HG03097 (cell line): ENCODE results near the gene TEX10.

Experiments
- ATAC-seq: cut with Tn5 transposase; IDR thresholded peaks from one replicate; pipeline ENCODE4 v1.9.1; 2021; ENCODE audit not compliant: unreplicated experiment, low FRiP score

Gene TEX10

GRCh38 chr9:100286257-100286656, 66.5 kb downstream of the TEX10 start:
- ATAC-seq = no peak

GRCh38 chr9:100285601-100286000, 67.1 kb downstream of the TEX10 start:
- no peak for ATAC-seq

DNA sequence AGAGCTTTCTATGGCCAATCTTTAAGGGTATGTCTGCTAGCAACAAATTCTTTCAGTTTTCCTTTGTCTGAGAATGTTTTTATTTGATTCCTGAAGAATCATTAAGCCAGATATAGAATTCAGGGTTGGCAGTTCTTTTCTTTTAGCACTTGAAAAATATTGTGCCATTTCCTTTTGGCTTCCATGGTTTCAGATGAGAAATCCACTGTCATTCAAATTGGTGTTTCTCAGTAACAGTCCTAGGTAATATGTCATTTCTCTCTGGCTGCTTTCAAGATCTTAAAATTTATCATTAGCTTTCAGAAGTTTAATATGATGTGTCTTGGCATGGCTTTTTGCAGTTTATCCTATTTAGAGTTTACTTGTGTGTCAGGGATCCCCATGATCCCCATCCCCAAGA, 67.7 kb downstream of the TEX10 start:
- ATAC-seq = no peak

GRCh38 chr9:100284247-100284646, 68.5 kb downstream of the TEX10 start:
- no peak for ATAC-seq

- no peak for ATAC-seq
These were observed 70.4 kb downstream of the TEX10 start for GRCh38 chr9:100282388-100282719.

GRCh38 chr9:100281676-100282387, 70.9 kb downstream of the TEX10 start:
- ATAC-seq = no peak

- ATAC-seq = no peak
These were observed 71.7 kb downstream of the TEX10 start for GRCh38 chr9:100281066-100281465.

DNA sequence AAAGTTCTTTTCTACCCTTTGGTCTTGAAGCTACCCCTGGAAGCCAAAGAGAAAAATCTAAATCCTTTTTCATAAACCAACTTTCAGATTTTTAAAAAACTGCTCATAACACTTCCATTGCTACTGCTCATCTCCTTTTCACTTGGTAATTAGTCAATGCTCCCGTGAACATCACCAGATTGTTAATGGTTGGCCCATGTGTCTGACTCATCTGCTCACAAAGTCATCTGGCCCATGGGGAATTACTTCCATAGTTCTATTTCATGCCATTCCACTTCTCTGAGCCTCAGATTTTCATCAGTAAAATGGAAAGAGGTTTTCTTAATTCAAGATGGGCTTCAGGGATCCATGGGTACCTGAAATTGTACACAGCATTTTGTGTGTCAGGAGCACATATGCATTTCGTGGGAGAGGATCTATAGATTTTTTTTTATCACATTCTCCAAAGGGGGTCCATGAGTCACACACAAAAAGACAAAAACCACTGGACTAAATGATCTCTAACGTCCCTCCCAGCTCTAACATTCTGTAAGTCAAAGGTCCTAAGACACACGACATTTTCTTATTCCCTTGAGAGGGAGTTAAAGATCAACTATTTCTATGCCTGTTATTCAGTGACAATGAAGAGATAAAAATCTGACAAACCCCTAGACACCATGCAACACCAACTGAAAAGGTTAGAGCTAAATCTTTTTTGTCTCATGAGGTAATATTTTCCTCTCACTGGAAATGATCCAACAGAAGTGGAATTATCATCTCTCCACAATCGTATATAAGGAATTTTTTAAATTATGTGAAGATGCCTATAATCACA, 75.4 kb downstream of the TEX10 start:
- no peak for ATAC-seq

DNA sequence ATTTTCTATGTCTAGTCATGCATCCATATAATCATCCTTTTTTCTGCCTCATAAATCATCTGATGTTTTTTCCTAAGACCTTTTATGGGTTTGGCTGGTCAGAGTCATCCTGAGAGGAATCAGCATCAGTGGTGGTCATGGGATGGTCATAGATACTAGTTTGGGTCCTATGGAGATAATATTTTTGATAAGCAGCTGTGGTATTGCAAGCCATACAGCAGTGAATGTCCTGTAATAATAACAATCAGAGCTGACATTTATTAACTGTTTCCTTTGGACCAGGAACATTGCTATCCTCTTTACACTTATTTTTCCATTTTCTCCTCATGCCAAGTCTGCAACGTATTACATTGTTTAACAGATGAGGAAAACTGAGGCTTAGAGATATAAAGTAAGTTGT, 83.1 kb downstream of the TEX10 start:
- no peak for ATAC-seq

GRCh38 chr9:100268271-100268670, 84.5 kb downstream of the TEX10 start:
- ATAC-seq = no peak

DNA sequence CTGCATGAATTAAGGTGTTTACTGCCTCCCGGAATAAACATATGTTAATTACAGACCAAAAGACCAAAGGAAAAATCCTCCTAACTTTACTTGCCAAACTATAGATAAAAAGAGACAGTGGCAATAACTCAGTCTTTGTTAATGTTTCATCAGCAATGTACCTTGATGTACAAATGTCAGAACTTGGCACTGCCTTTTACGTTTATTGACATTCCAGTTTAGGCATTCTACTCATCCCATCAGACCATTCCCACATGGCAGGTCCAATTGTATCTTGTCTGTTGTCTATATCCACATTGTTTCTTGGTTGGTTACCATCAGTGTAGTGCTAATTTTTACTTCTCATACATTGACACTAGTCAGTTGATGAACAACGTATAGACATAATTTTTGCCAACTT, 85.5 kb downstream of the TEX10 start:
- ATAC-seq = no peak
